Measurements from ENCODE around the gene FSTL4. TPM values are rescaled to one million over a fixed set of nuclear protein-coding genes. Genes with fewer than 3 reads are reported as not detected.

FSTL4 gene
- total RNA-seq, 4 donors from 2014 or later = 0.27 to 1.6 (median 0.35) TPM; not detected in 1

DNA sequence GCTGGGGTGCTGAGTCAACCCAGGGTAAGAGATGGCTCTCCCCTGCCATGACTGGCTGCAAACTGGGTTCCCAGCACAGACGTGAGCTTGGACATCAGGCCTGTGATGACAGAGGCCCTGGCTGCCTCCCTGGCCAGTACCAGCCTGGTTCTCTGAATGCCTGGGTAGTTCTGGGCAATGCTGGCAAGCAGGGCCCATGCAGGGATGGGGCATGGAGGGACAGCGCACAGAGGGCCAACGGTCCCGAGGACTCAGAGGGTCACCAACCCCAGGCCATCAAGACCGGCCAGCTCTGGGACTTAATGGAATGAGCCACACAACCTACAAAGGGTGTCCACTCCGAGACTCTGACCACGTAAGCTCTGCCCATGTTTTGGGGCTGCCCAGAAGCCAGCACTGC, 241.4 kb downstream of the FSTL4 start:
- no peaks in the 10 kb centered on the region for H3K36me3 ChIP-seq
- no peak overlapping the region for H3K27ac ChIP-seq
- no peaks in the 10 kb centered on the region for H3K27me3 ChIP-seq
- H3K4me3 ChIP-seq = no peak overlapping the region
- no peaks in the 10 kb centered on the region for H3K9me3 ChIP-seq
- TF ChIP-seq, protein P1, sequence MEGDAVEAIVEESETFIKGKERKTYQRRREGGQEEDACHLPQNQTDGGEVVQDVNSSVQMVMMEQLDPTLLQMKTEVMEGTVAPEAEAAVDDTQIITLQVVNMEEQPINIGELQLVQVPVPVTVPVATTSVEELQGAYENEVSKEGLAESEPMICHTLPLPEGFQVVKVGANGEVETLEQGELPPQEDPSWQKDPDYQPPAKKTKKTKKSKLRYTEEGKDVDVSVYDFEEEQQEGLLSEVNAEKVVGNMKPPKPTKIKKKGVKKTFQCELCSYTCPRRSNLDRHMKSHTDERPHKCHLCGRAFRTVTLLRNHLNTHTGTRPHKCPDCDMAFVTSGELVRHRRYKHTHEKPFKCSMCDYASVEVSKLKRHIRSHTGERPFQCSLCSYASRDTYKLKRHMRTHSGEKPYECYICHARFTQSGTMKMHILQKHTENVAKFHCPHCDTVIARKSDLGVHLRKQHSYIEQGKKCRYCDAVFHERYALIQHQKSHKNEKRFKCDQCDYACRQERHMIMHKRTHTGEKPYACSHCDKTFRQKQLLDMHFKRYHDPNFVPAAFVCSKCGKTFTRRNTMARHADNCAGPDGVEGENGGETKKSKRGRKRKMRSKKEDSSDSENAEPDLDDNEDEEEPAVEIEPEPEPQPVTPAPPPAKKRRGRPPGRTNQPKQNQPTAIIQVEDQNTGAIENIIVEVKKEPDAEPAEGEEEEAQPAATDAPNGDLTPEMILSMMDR (IDR thresholded peaks at IDR 0.05) = no peak
- TF ChIP-seq POLR2A (IDR thresholded peaks at IDR 0.05) = no peak
- no peaks in the 10 kb centered on the region for H3K4me1 ChIP-seq
- no peak for DNase-seq

DNA sequence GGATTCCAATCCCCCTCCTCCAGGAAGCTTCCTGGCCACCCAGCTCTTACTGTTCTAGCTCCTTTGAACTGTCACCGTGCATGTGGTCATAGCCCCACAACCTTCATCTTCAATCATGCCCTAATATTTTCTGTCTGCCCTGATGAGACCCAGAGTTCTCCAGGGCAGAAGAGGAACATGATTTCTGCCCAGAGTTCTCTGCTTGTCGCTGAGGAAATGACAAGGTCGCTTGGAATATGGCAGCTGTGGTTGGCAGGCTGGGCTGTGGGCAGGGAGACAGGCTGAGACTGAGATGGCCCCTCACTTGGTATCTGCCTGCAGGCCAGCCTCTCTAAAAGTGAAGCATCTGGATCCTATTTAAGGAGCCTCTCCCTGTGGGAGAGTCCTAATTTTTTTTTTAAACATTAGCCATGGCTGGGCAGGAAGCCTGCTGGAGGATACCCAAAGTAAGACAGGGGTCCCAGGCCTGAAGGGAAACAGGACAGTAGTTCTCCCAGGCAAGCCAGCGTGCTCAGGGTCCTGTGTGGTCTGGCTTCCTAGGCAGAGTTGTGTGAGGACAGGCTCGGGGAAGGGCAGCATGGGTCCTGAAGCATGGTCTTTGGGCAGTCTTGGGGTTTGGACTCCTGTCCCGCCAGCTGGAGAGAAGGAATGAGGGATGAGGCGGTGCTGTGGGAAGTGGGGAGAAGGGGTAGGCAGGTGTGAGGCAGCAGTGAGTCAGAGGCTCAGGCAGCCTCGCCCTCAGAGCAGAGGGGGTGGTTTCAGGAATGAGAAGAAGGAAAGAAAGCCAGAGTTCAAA, 242.1 kb downstream of the FSTL4 start:
- no peaks in the 10 kb centered on the region for H3K36me3 ChIP-seq

DNA sequence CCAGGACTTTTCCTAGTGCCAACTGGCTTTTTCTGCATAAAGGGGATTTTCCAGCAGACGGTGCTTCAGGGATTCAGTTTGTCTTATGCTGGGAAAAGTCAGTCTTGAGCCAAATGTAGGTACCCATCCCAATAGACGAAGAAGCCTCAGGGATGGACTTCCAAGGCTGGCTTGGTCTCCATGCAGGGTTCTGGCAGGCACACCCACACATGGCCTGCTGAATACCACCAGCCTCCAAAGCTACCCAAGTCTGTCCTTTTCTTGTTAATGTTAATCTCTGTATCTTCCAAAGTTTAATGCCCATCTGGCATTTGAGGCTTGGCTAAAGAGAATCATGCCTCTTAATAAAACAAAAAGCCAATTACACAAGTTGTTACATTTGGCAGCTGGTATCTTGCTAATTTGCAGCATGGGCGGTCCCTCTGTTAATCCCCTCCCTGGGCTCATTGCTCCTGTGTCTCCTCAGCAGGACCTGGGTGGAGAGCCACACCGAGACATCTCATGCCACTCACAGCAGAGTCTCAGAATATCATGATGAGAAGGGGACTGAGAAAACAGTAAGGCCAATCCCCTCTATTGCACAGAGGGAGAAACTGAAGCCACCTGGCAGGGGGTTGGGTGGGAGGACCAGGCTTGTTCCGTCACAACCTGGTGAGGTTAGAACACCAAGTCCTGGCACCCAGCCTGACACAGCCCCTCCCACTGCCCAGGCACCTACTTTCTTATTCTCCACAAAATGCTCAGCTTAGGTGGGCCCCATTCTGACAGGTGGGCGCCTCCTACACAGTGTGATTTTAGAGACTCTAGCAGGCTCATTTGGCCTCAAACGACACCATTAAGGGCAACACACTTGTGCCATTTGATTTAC, 243.2 kb downstream of the FSTL4 start:
- H3K27me3 ChIP-seq = no peaks in the 10 kb centered on the region
- no peaks in the 10 kb centered on the region for H3K9me3 ChIP-seq
- no peaks in the 10 kb centered on the region for H3K36me3 ChIP-seq
- no peaks in the 10 kb centered on the region for H3K4me1 ChIP-seq
- no peak for DNase-seq
- TF ChIP-seq, protein P1 (IDR thresholded peaks at IDR 0.05) = no peak
- TF ChIP-seq POLR2A (IDR thresholded peaks at IDR 0.05) = no peak
- H3K4me3 ChIP-seq = no peak overlapping the region
- H3K27ac ChIP-seq = no peak overlapping the region

More for the DNA sequence above, 242.1 kb downstream of the FSTL4 start:
- DNase-seq = no peak
- Histone ChIP-seq H3K4me3 (no peak overlapping the region), H3K4me1 (no peaks in the 10 kb centered on the region), H3K27ac (no peak overlapping the region), H3K27me3 (no peaks in the 10 kb centered on the region), H3K9me3 (no peaks in the 10 kb centered on the region)
- no peak for TF ChIP-seq POLR2A (IDR thresholded peaks at IDR 0.05)
- TF ChIP-seq, protein P1 (IDR thresholded peaks at IDR 0.05) = no peak

DNA sequence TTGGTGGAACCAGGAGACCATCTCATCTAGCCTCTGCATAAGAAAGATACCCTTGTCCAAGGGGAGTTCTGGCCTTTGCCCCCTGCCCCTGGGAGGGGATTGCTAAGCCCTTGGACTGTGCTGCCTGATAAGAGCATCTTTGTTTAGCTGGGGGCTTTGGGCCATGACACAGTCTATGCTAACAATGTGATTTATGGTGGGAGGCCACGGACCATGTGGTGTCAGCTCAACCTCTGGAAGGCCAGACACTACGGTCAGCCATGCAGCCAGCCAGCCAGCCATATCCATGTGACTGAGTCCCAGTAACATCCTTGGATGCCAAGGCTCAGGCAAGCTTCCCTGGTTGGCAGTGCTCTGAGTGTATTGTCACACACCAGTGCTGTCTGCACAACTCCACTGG, 244.4 kb downstream of the FSTL4 start:
- no peak overlapping the region for H3K27ac ChIP-seq
- H3K36me3 ChIP-seq = no peaks in the 10 kb centered on the region
- TF ChIP-seq, protein P1 (IDR thresholded peaks at IDR 0.05) = no peak
- no peak for TF ChIP-seq POLR2A (IDR thresholded peaks at IDR 0.05)
- no peaks in the 10 kb centered on the region for H3K4me1 ChIP-seq
- DNase-seq = no peak
- H3K9me3 ChIP-seq = no peaks in the 10 kb centered on the region
- H3K4me3 ChIP-seq = no peak overlapping the region
- H3K27me3 ChIP-seq = no peaks in the 10 kb centered on the region

DNA sequence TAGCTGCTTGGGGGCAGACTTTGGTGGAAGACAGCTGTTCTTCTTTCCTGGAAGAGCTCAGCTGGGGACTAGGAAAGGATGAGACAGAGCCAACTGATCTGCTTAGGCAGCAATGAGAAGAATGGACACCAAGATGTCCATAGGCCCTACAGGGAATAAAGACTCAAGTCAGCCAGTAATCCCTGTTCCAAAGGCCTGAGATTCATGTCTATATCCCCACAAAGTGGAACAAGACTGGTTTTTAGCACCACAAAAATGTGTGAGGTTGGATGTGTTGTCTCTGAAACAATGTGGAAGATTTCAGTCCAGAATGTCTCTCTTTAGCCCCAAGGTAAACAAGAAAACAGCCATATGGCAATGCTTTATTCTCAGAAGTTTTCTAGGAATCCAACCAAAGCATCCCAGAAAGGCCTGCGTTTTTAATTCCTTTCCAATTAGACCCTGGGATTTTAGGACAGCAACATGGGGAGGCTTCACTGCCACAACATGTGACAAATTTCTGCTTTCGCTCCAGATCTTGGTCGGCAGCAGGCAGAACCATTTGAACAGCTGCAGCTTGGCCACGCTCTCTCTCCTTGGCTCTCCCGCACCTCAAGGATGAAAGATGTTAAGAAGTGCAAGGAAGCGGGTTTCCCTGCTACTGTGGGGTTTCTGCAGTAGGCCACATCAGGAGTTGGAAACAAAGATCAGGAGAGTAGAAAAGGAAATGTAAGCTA, 245.1 kb downstream of the FSTL4 start:
- TF ChIP-seq, protein P1 (IDR thresholded peaks at IDR 0.05) = no peak
- no peak for TF ChIP-seq POLR2A (IDR thresholded peaks at IDR 0.05)
- H3K4me1 ChIP-seq = no peaks in the 10 kb centered on the region
- no peak overlapping the region for H3K27ac ChIP-seq
- no peak overlapping the region for H3K4me3 ChIP-seq
- H3K36me3 ChIP-seq = no peaks in the 10 kb centered on the region
- no peak for DNase-seq
- H3K27me3 ChIP-seq = no peaks in the 10 kb centered on the region
- no peaks in the 10 kb centered on the region for H3K9me3 ChIP-seq

Data from Peyer's patch (tissue), 4 donors.